ENCODE results near the gene LTBP2. TPM values are rescaled to one million over a fixed set of nuclear protein-coding genes. Genes with fewer than 3 reads are reported as not detected.

LTBP2 gene
- total and polyA plus RNA-seq, 8 donors, result 2.9 to 36.2 (median 7.9) TPM

DNA sequence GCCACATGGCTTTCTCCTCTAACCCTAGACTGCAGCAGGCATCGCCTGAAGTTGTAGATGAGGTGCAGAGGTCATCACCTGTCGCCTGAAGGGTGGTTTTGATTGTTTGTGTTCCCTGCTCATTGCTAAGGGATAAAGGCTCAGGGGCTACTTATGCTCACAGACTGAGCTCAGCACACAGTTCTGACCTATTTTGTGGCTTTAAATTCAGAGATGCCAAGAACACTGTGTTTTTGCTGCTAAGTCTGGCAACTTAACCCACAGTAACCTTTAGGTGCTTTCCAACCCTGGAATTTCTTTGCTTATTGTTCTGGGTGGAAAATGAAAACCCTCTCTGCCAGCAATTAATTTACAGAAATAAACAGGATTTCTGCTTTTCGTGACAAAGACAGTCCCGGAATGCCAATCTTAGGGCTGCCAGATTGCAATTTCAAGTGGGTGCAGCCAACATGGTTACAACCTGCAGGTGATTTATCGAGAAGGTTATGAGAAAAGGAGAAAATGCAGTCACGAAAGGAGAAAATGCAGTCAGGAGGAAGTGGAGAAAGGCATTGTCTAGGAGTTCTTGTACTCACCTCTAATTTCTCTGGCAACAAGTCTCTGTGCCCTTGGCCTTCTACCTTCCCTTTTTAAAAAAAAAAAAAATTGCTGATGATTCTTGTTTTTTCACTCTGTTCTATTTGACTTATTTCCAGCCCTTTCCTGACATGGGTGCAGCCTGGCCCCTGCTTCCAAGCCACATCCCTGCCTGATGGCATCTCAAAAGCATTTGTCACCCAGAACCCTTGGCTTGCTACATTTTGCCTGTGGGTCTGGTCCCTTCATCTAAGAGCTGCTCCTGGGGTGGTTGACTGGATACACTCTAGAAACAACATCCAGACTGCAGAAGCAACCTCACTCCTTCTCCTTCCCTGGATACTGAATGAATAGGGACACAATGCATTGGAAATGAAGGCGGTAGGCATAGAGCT is 142.2 kb downstream of the LTBP2 start:
- intact Hi-C loops (cut with DNase I; ENCODE audit: low total_unique reads), result no loop called here
- Histone ChIP-seq H3K27me3 (no peaks in the 10 kb centered on the region), H3K4me1 (peaks cover 0 to 6% (median 0%) of the 10 kb centered on the region in 4 donors), H3K36me3 (peaks cover 9 to 27% (median 26%) of the 10 kb centered on the region in 4 donors), H3K9me3 (no peaks in the 10 kb centered on the region), H3K4me3 (no peak overlapping the region), H3K27ac (no peak overlapping the region)
- 76 to 85% (median 79%) methylated on average over 7 of the region's 7 CpGs for whole genome bisulfite sequencing, 5 donors
- no peak for DNase-seq
- TF ChIP-seq EP300 (IDR thresholded peaks at IDR 0.05) (no peak), POLR2AphosphoS5 (IDR thresholded peaks at IDR 0.05) (no peak), POLR2A (IDR thresholded peaks at IDR 0.05) (no peak)
- TF ChIP-seq, protein P1, sequence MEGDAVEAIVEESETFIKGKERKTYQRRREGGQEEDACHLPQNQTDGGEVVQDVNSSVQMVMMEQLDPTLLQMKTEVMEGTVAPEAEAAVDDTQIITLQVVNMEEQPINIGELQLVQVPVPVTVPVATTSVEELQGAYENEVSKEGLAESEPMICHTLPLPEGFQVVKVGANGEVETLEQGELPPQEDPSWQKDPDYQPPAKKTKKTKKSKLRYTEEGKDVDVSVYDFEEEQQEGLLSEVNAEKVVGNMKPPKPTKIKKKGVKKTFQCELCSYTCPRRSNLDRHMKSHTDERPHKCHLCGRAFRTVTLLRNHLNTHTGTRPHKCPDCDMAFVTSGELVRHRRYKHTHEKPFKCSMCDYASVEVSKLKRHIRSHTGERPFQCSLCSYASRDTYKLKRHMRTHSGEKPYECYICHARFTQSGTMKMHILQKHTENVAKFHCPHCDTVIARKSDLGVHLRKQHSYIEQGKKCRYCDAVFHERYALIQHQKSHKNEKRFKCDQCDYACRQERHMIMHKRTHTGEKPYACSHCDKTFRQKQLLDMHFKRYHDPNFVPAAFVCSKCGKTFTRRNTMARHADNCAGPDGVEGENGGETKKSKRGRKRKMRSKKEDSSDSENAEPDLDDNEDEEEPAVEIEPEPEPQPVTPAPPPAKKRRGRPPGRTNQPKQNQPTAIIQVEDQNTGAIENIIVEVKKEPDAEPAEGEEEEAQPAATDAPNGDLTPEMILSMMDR (IDR thresholded peaks at IDR 0.05), result no peak

DNA sequence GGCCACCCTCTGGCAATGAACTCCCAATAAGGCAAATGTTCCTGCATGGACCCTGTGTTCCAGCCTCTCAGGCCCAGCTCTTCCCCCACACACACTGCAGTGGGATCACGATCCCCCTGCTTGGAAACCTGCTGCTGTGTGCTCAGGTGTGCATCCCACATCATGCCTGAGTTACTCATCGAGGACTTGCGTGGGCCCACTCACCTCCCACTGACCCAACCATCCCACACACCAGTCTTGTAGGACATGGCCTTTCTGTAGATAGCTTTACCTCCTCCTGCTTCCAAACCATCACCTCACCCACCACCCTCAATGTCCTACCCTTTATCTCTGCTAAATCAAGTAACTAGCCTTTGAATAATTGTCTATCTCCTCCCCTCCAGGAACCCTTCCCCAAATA is 143.5 kb downstream of the LTBP2 start:
- 85 to 97% (median 92%) methylated on average over 3 of the region's 3 CpGs for WGBS, 5 donors
- intact Hi-C loops (cut with DNase I; ENCODE audit: low total_unique reads), result no loop called here
- H3K36me3 ChIP-seq, result peaks cover under 1 to 14% (median 12%) of the 10 kb centered on the region in 4 donors
- no peak for DNase-seq
- H3K4me3 ChIP-seq, result no peak overlapping the region
- H3K27me3 ChIP-seq, result no peaks in the 10 kb centered on the region
- TF ChIP-seq, protein P1 (IDR thresholded peaks at IDR 0.05), result no peak
- no peak for TF ChIP-seq POLR2AphosphoS5 (IDR thresholded peaks at IDR 0.05)
- TF ChIP-seq EP300 (IDR thresholded peaks at IDR 0.05), result no peak
- no peak for TF ChIP-seq POLR2A (IDR thresholded peaks at IDR 0.05)
- no peaks in the 10 kb centered on the region for H3K9me3 ChIP-seq
- H3K4me1 ChIP-seq, result peaks cover 0 to 6% (median 0%) of the 10 kb centered on the region in 4 donors
- H3K27ac ChIP-seq, result no peak overlapping the region

DNA sequence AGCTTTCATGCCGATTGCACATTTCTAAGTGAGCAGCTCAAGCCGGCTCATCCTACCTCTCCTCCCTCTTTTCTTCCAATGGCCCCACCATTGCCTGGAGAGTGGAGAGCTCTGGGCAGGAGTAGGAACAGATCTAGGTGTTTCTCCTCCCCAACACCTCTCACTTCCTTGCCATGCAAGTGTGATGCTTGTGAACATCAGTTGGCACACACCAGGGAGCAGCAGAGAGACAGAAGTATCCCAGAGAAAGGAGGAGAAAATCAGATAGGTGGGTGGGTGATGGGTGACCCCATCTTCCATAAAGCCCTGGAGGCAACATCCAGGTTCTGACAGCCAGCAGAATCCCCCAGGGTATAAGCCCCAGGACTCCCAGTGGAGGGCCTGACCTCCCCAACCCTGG is 146.7 kb downstream of the LTBP2 start:
- H3K27me3 ChIP-seq, result no peaks in the 10 kb centered on the region
- H3K4me1 ChIP-seq, result peaks cover 0 to 6% (median 0%) of the 10 kb centered on the region in 4 donors
- TF ChIP-seq POLR2AphosphoS5 (IDR thresholded peaks at IDR 0.05), result no peak
- peaks cover 0 to 4% (median 0%) of the 10 kb centered on the region in 4 donors for H3K36me3 ChIP-seq
- no peaks in the 10 kb centered on the region for H3K9me3 ChIP-seq
- intact Hi-C loops (cut with DNase I; ENCODE audit: low total_unique reads), result no loop called here
- no peak overlapping the region for H3K4me3 ChIP-seq
- no peak for DNase-seq
- WGBS, 5 donors, result 88 to 100% (median 93%) methylated on average over 2 of the region's 2 CpGs
- no peak overlapping the region for H3K27ac ChIP-seq

DNA sequence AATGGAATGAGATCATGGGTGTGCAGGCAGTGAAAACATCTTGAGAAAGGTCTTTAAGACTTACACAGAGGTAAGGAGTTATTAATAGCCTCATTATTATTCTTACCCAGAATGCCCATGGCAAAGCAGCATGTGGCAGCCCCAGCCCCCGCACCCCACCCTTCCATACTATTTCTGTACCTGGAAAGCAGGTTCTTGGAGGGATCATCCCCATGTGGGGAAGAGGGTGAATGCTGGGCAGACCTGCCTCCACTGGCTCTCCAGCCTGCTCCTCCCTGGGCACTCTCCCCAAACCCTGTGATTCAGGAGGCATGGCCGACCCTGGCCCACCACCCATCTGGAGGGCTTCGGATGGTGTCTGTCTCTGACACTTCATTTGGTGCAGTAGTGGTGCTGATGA is 147.3 kb downstream of the LTBP2 start:
- Histone ChIP-seq H3K36me3 (peaks cover 0 to 4% (median 0%) of the 10 kb centered on the region in 4 donors), H3K9me3 (no peaks in the 10 kb centered on the region), H3K4me3 (no peak overlapping the region), H3K4me1 (peaks cover 0 to 4% (median 0%) of the 10 kb centered on the region in 4 donors), H3K27ac (no peak overlapping the region), H3K27me3 (no peaks in the 10 kb centered on the region)
- WGBS, 5 donors, result 83 to 98% (median 94%) methylated on average over 2 to 3 of the region's 3 CpGs
- no peak for DNase-seq
- no peak for TF ChIP-seq POLR2AphosphoS5 (IDR thresholded peaks at IDR 0.05)
- TF ChIP-seq POLR2A (IDR thresholded peaks at IDR 0.05), result no peak
- TF ChIP-seq EP300 (IDR thresholded peaks at IDR 0.05), result no peak
- TF ChIP-seq, protein P1 (IDR thresholded peaks at IDR 0.05), result no peak
- intact Hi-C loops (cut with DNase I; ENCODE audit: low total_unique reads), result no loop called here

Data from stomach (tissue), 9 donors.